CD4-positive, alpha-beta T cell treated with Interleukin-15 for 4 hours (primary cell): ENCODE results near the gene CNTN4.
"Not testable (repeated sequence)": the region's sequence is repeated elsewhere in the genome, so short reads cannot be mapped to it uniquely, and the experiment has no call there.

ENCODE experiments used
- DNase-seq: peaks from one replicate; pipeline ENCODE4 v3.0.0-alpha.2; 2020; ENCODE audit warnings: low spot score

The CNTN4 gene

DNA sequence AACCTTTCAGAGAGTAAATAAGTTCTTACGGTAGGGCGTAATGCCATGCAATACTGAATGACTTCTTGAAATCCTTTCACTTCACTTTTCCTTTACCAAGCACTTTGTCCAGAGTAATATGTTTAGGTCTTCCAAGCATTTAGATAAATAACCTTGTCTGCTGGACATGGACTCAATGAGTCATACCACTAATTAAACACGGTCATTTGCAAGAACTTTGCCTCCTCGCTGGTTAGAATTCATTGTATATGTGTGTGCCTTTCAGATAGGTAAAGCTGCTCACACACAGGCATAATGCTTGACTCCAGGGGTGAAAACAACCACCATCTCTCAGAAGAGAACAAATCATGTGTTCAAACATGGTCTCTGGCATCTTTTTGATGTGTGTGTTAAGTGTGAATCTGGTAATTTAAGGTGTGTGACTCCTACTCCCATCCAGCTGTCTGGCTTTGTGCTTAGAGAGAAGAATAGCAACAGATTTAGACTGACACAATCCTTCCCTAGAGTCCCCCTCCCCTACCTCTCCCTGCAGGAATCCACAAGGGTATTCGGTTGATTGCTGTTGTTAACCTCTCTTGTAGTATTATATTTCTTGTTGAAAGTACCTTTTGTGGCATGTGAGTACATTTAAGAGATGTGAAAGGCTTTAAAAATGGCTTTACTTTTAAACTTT, 419.0 kb downstream of the CNTN4 start:
- DNase-seq = no peak

DNA sequence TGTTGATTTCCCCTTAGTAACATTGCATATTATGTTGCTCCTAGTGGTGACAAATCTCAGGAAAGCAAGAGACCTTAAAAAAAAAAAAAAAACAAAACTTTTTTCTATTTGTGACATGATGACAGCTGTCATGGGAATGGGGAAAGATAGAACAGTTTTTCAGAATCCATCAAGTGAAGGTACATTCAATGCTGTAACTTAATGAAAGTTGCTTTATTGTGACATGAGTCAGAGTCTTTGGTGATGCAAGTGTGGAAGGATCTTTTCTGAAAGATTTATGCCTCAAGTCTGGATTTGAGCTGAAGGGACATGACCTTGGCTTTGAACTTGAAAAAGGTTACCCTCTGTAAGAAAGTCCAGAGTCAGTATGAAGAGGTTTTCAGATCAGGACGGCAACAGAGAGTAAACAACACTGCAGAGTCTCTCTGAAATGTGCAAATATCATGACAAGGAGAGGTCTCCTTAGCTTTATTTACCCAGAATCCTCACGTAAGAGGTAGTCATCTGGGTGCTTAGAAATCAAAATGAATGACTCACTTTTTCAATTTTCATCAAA, 424.7 kb downstream of the CNTN4 start:
- DNase-seq = no peak

DNA sequence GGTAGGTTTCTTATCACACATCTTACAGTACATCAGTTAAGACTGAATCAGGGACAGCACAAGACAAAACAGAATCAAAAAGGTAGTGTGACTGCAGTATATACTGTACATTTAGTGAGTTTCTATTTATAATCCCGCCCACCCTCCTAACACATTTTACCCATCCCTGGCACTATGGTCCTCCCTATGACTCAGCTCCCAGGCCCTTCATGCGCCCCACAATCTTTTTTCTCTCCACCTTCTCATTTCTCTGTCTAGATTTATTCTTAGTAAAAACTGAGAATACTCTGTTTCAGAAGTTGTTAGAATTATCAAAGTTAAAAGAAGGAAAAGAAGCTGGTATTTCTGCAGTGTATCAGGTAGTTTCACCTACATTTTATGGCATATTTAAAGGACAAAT, 427.3 kb downstream of the CNTN4 start:
- DNase-seq = no peak

DNA sequence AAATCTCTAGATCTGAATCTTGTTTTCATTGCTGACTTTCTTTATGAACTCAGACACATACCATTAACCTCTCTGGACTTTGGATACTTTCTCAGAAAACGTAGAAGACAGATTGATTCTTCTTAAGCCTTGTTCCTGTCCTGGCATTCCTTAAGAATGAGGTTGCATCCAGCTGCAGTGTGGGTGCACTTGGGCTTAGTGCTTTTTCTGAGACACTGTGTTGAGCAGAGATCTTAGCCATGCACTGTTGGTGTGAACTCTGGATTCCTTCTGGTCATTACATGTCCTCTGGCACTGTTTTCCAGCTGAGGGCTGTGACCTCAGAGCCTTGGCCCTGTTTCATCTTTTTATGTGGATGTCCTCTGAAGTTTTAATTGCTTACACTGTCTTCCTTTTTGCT, 428.3 kb downstream of the CNTN4 start:
- DNase-seq = no peak

DNA sequence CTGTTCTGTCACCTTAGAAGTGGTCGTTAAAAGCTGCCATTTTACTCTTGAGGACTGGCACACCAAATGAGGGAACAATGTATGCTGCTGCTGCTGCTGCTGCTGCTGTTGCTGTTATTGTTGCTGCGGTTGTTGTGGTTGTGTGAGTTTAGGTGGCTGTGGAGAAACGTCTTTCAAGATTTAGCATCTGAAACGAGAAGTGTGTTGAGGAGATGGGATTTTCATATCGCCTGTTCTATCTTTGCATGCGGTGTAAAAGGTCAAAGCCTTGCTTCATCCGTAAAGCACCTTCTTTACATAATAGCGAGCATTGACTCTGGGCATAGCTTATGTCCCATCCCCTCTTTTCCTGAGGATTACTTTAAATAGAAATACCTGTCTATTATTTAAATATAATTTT, 428.7 kb downstream of the CNTN4 start:
- DNase-seq = not testable (repeated sequence)

DNA sequence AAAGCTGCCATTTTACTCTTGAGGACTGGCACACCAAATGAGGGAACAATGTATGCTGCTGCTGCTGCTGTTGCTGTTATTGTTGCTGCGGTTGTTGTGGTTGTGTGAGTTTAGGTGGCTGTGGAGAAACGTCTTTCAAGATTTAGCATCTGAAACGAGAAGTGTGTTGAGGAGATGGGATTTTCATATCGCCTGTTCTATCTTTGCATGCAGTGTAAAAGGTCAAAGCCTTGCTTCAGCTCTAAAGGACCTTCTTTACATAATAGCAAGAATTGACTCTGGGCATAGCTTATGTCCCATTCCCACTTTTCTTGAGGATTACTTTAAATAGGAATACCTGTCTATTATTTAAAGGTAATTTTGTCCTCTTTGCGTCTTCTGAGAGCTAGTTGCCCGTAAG, 436.1 kb downstream of the CNTN4 start:
- DNase-seq = not testable (repeated sequence)

DNA sequence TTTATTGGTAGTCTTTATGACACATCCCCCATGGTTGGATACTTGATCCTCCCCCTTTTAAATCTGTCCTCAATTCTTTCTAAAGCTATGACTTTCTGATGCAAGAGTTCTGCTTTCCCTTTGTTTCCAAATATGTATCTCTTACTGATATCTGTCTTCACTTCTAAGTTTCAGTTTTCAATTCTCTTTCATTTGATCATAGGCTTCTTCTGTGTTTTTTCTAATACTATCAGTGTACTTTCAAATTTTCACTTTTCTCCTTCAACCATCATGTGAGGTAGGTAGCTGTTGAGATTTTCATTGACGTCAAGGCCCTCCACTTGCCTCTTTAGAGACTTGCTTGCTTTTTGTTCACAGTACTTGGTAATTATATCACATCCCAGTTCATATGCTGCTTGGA, 436.5 kb downstream of the CNTN4 start:
- no peak for DNase-seq

DNA sequence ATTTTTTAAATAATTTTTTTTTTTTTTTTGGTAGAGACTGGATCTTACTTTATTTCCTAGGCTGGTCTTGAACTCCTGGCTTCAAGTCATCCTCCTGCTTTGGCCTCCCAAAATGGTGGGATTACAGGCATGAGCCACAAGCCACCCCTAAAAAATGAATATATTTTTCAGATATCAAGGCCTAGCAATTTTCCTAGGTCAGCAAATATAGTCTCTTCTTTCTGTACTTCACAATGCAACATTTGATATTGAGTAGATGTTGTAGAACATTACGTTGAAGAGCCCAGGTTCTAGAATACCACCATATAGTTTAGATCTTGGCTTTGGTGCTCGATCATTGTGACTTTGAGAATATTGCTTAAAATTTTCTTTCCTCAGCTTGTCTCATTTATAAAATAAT, 437.9 kb downstream of the CNTN4 start:
- DNase-seq = no peak

DNA sequence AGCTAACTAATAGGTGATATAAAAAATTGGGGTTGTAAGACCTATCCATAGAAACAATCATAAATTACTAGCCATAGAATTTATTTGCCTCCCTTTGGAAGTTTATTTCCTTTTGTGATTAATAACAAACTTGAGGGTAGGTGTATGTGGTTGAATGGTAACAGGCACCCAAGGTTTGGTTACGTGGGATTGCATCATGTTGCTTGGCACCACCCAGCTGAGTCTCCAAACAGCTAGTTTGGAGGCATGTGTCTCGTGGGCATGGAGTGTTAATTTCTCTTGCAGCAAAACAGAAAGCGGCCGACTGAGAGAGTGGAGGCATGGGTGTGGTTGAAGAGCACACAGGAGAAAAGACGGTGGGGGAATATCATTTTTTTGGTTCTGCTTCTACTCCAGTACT, 441.4 kb downstream of the CNTN4 start:
- no peak for DNase-seq

DNA sequence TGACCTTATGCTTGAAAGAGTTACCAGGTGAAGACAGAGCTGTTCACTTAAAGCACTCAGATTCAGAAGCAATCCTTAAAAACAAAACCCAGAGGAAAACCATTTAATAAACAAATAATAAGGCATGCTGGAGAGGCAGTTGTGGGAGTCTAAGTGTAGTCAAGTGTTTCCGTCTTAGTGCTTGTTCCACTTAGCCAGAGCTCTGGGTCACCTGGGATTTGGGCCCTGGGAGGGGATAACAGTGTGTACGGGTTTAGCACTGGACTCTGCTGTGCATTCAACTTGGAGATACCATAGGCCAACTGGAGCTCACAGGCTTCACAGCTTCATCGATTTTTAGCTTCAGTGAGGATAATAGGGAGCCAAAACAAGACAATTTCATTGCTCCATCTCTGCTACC, 444.6 kb downstream of the CNTN4 start:
- no peak for DNase-seq

DNA sequence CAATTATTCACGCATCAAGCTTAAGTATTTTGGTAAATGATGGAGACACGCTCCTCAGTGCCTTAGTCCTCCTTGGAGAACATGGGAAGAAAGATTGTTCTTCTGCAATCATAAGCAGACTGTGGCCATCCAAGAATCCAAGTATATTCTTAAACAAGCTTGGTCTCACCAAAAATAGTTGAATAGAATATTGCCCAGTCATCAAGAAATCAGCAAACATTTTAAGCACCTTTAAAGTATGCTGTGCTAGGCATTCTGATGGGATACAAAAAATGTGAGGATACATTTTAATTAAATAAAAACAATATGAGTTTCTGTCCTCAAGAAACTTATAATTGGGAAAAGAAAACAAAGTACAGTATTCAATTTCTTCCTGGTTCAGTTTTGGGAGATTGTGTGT, 445.5 kb downstream of the CNTN4 start:
- DNase-seq = no peak

DNA sequence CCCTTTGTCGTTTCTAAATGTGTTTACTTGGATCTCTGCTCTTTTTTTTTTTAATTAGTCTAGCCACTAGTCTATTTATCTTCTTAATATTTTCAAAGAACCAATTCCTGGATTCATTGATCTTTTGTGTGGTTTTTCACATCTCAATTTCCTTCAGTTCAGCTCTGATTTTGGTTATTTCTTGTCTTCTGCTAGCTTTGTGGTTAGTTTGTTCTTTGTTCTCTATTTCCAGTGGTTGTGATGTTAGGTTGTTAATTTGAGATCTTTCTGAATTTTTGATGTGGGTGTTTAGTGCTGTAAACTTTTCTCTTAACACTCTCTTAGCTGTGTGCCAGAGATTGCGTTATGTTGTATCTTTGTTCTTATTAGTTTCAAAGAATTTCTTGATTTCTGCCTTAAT, 446.1 kb downstream of the CNTN4 start:
- DNase-seq = no peak

DNA sequence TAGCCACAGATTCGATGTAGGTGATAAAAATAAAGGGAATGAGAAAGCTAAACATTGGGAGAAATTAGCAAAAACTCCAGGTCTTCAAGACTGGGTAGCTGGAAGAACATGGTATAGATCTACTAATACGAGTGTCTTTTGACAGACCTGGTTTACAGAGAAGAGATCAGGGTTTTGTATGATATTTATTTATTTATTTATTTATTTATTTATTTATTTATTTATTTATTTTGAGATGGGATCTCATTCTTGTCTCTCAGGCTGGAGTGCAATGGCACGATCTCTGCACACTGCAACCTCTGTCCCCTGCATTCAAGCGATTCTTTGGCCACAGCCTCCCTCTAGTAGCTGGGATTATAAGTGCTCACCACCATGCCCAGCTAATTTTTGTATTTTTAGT, 448.4 kb downstream of the CNTN4 start:
- no peak for DNase-seq

DNA sequence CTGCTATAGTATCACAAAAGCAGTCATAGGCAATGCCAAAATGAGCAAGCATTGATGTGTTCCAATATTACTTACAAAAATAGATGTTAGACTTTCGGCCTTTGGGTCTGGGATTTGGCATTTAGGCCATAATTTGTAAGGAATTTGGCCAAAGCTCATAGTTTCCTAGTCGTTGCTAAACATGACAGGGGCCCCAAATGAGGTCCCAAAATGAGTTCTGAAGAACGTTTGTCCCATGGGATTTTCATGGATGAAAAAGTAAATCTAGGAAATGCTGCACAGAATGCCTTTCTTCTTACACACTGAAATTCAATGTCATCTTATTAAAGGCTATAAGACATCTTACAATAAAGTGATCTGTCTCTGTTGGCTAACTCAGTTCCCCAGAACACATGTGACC, 456.0 kb downstream of the CNTN4 start:
- DNase-seq = no peak

DNA sequence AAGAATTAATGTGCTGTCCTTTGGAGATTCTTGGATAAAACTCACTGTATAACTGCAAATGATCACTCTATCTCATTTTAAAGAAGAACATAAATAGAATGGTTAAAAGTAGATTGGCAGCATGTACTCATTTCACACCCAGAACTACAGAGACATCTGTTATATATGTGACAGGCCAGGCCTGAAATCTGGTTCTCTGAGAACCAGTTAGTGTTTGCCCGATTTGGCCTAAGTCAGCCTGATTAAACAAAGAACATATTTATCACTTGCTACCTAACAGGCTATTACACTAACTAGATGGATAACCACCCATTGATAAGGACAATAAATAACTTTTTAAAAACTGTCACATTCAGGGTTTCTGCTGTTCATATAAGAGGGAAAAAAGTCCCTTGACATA, 460.1 kb downstream of the CNTN4 start:
- DNase-seq = no peak

DNA sequence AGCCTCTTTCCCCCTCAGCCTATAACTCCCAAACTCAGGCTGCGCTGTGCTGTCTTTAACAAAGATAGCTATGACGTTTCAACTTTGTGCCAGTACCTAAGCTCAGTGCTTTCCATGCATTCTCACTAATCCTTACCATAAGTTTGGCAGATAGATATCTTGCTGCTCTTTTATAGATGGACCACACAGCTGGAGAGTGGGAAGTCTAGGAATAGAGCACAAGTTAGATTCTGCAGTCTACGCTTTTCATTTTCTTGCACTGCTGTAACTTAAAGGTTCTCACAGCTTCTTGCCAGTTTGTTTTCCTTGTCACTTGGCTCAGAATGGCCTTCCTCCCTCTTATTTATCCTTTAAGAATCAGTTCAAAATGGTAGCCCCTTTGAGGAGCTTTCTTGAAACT, 468.8 kb downstream of the CNTN4 start:
- no peak for DNase-seq

DNA sequence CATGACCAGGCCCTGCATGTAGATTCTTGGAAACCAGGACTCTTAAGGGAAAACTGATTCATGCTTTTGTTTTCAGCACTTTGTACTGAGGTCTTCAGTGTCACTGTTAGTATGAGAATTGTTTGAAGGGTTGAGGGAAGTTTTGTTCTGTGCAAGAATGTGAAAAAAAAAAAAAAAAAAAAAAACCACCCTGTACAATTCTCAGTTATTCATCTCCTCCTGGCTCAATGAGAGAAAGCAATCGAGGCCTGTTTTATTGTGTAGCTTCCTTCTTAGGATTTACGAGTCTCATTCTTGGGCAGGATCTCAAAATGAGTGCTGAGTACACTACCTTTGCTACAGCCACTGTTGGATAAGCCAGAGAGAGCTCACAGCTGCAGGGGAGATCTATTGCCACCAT, 469.5 kb downstream of the CNTN4 start:
- no peak for DNase-seq

DNA sequence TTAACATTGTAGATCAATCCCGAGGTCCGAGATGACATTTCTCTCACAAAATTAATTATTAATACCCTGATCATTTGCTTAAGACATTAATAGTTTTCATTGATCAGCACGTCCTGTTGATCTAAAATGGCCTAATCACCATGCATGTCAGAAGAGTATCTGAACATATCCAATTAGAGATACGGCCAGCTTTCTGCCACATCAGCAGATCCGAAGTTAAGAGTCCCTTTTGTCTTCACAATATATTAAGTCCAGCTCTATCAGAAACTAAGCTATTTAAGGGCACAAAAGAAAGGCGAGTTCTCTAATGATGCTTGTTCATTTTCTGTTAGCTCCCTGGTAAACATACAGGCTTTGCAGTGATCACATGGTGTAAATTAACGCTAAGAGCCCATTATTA, 470.3 kb downstream of the CNTN4 start:
- DNase-seq = no peak

DNA sequence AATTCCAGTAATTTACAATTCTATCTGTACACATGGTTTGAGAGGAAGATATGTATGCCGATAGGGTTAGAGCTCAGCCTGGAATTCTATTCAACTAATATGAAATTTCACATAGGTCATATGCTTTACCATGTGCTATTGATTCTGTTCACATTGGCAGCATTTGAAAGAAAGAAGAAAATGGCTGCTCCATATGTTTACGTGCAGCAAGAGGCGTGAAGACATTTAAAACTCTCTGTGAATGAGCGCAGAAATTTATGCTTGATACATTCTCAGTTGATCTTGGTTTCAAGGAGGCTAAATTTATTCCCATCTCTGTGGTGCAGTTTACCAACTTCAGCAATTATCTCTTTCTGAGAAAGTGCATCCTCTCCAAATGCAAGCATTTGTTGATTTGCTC, 478.9 kb downstream of the CNTN4 start:
- no peak for DNase-seq

DNA sequence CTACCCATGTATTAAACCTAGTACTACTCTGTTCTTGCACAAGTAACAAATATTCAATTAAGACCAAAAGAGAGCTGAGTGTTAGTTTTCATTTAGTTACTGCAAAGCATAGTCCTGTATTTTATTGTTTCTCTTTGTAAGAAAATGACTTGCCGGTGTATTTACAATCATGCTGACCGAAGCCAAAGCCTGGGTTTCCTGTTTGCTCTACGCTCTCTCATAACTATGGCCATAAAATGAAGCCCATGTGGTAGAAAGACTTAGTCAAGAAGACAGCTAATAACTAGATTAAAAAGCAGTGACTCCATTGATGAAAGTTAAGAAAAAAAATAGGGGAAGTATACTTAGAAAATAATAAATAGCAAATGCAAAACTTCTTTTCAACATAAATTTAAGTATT, 479.9 kb downstream of the CNTN4 start:
- DNase-seq = no peak

DNA sequence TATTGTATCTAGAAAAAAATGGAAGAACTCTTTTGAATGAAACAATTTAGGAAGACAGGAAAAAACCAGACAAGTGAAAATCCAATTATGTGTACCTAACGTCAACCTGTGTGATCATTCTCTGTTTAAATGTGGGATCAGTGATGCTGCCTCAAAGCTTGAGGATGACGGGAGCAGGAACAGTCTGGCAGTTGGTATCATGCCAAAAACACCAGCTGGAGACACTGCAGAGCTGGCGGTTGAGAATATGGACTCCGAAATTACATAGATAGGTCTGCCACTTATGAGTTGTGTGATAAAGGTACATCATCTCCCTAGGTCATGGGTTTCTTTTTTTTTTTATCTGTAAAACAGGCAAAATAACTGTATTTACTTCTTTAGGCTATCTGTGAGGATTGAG, 480.5 kb downstream of the CNTN4 start:
- no peak for DNase-seq

DNA sequence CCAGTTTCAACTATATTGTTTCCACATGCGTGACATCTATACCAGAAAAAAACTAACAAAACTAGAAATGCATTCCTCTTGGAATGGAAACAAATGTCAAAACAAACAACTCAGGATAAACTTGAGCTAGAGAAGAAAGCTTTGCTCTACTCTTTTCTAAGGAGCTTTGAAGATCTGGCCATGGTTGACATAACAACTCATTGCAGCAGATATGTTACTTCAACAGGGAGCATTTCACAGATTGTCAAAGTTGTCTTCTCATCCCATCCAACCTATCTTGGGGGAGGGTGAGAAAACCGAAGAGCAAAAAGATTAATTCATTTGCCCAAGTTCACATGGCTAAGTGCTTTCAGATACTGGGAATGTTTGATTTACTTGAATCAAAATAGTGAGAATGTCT, 484.4 kb downstream of the CNTN4 start:
- no peak for DNase-seq

DNA sequence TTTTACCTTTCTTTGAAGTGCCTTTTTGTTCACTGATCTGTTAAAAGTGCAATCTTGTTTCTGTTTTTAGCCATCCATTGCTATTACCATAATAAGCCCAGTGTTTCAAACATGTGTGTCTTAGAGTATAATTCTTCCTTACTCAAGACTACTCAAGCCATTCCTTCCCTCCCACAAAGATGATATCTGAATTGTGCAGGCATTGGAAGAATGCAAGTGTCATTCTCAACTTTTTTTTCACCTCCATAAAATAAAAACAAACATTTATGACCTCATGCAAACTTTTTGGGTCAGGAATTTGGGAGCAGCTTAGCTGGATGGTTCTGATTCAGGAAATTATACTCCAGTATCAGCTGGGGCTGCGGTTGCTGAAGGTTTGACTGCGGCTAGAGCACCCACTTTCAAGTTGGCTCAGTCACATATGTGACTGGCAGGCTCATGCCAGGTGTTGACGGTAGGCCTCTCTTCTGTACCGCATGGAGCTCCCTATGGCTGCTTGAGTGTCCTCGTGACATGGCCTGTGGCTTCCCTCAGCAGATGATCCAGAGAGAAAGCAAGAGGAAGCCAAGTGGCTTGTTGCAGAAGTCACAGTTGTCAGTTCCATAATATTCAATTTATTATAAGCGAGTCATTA, 490.8 kb downstream of the CNTN4 start:
- no peak for DNase-seq

DNA sequence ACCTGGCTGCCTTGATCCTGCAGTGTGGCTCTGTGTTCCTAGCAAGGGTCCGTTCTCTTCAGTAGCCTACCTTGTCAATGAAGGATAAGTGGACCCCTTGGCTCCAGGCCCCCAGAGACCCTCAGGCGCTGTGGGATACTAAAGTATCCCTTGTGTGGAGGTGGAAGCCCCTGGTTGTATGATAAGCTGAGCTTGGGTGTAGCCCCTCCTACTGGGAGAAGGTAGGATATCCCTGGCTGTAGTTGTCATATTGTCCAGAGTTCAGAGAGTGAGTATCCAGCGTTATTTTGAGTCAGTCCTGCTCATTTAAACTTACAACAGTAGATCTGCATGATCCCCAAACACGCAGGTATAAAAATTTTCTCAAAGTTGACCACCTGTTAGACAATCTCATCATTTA, 496.8 kb downstream of the CNTN4 start:
- DNase-seq = no peak
